OCI-LY1 (cell line): ENCODE data around the gene AKAP13.

Experiments used
- EZH2 ChIP-seq: fragments of 200-600 bp; sonication (generic), shearing (Covaris generic); IDR thresholded peaks from 2 replicates; pipeline ENCODE4 v1.8.0; 2017; ENCODE audit warnings: borderline replicate concordance, mixed run types, mild to moderate bottlenecking, antibody characterized with exemption, low read length, moderate library complexity, mixed read lengths
- TF ChIP-seq, protein P1 (sequence below): fragments of 200-600 bp; sonication (generic), shearing (Covaris generic); IDR thresholded peaks from 2 replicates; pipeline ENCODE4 v1.5.1; 2017; ENCODE audit warnings: mild to moderate bottlenecking, antibody characterized with exemption, low read length, moderate library complexity, mixed read lengths

DNA sequence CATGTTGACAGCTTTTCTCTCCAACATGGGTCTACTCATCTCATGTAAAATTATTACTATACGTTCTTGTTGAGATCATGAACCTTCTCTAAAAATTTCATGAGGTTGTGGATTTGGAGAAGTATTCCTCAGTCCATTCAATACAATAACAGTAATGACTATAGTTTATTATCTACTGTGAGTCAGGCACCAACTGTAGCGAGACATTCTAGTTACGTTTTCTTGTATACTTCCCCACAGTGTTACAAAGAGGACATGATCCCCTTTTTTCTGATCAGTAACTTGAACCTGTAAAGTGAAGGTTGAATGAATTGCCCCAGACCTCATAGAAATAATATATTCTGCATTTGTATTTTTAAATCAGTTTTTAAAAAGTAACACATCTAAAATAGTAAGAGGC lies 76.4 kb downstream of the AKAP13 start:
- TF ChIP-seq, protein P1, sequence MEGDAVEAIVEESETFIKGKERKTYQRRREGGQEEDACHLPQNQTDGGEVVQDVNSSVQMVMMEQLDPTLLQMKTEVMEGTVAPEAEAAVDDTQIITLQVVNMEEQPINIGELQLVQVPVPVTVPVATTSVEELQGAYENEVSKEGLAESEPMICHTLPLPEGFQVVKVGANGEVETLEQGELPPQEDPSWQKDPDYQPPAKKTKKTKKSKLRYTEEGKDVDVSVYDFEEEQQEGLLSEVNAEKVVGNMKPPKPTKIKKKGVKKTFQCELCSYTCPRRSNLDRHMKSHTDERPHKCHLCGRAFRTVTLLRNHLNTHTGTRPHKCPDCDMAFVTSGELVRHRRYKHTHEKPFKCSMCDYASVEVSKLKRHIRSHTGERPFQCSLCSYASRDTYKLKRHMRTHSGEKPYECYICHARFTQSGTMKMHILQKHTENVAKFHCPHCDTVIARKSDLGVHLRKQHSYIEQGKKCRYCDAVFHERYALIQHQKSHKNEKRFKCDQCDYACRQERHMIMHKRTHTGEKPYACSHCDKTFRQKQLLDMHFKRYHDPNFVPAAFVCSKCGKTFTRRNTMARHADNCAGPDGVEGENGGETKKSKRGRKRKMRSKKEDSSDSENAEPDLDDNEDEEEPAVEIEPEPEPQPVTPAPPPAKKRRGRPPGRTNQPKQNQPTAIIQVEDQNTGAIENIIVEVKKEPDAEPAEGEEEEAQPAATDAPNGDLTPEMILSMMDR: no peak
- no peak for TF ChIP-seq EZH2
